Measurements from ENCODE around the gene MYOM1.

DNA sequence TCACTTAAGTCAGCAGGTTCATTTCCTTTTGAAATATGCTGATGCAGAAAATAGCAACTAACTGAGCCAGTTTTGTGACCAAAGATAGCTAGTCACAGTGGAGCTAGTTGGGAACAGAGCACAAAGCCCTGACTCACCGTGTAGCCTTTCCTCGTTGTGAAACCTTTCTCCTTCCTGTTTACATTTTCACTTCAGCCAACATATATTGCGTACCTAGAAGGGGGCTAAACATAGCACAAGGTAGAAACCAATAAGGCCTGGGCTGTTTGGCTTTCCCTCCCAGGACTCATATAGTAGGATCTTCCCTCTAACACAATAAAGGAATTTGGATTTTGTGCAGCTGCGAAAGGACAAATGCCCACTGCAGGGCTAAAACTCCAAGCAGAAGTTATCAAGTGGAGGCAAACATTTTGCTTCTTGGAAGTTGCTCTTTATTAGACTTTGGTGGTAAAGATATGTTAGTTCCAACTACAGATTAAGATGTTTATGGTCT, 182.3 kb downstream of the MYOM1 start:
- TF ChIP-seq CTCF (conservative IDR thresholded peaks at IDR 0.05; ENCODE audit: low read depth, low read length) (no peak), EZH2 (IDR thresholded peaks at IDR 0.05; ENCODE audit: low read length, unreplicated experiment) (no peak), EZH2phosphoT487 (IDR thresholded peaks at IDR 0.05; ENCODE audit: borderline replicate concordance, low read length) (no peak)
